Vagina (tissue), 2 donors: ENCODE measurements around the gene TPGS2.

Experiments
- POLR2A ChIP-seq, 2 donors: fragments of 450-650 bp; IDR thresholded peaks; one replicate each; pipeline ENCODE4 v1.6.1; 2017; ENCODE audit warnings: antibody characterized with exemption in 2 of 2, mild to moderate bottlenecking in 2 of 2, moderate library complexity in 2 of 2
- TF ChIP-seq, protein P1 (sequence below), 3 experiments: fragments of 450-650 bp in 2 of 3; fragments of 200-600 bp in 1 of 3; sonication (generic) in 1 of 3; IDR thresholded peaks; one replicate each; pipeline ENCODE4 v1.5.1; 2017 to 2019; ENCODE audit warnings: antibody characterized with exemption in 3 of 3, mild to moderate bottlenecking in 2 of 3, moderate library complexity in 2 of 3

DNA sequence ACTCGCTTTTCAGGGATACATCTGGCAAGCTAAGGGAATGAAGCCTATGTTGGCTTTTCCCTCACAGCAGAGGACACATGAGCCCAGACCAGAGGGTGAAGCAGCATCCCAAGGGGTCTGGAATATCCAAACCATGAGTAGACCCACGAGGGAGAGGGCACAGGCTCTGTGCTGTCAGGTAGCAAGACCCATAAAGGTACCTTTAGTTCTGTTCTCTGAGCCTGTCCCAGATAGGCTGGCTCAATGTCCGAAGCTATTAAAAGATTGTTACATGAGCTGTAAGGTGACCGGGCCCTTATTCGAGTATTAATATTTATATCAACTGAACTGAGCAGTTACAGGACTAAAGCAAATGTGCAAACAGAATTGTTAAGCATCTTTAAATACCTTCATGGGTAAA, 52.2 kb downstream of the TPGS2 start:
- no peak for TF ChIP-seq POLR2A (IDR thresholded peaks at IDR 0.05)
- TF ChIP-seq, protein P1, sequence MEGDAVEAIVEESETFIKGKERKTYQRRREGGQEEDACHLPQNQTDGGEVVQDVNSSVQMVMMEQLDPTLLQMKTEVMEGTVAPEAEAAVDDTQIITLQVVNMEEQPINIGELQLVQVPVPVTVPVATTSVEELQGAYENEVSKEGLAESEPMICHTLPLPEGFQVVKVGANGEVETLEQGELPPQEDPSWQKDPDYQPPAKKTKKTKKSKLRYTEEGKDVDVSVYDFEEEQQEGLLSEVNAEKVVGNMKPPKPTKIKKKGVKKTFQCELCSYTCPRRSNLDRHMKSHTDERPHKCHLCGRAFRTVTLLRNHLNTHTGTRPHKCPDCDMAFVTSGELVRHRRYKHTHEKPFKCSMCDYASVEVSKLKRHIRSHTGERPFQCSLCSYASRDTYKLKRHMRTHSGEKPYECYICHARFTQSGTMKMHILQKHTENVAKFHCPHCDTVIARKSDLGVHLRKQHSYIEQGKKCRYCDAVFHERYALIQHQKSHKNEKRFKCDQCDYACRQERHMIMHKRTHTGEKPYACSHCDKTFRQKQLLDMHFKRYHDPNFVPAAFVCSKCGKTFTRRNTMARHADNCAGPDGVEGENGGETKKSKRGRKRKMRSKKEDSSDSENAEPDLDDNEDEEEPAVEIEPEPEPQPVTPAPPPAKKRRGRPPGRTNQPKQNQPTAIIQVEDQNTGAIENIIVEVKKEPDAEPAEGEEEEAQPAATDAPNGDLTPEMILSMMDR (IDR thresholded peaks at IDR 0.05), result no peak
